Nephron progenitor cell (in vitro differentiated cells): ENCODE data around the gene IL6ST.
"Not testable (repeated sequence)": the region's sequence is repeated elsewhere in the genome, so short reads cannot be mapped to it uniquely, and the experiment has no call there.

Experiments
- DNase-seq: peaks from one replicate; pipeline ENCODE4 v3.0.0; 2021
- H3K27ac Mint-ChIP-seq: 2 replicates; pipeline ENCODE4 v1.8.0; 2021; ENCODE audit warnings: mild to moderate bottlenecking, moderate library complexity, mixed read lengths
- H3K27me3 Mint-ChIP-seq: 2 replicates; pipeline ENCODE4 v1.8.0; 2021; ENCODE audit warnings: mild to moderate bottlenecking, low read depth, mixed read lengths; ENCODE audit not compliant: poor library complexity
- H3K36me3 Mint-ChIP-seq: 2 replicates; pipeline ENCODE4 v1.8.0; 2021; ENCODE audit warnings: low read depth, mixed read lengths
- H3K4me1 Mint-ChIP-seq: 2 replicates; pipeline ENCODE4 v1.8.0; 2021; ENCODE audit warnings: mixed read lengths
- H3K4me3 Mint-ChIP-seq: 2 replicates; pipeline ENCODE4 v1.8.0; 2021; ENCODE audit warnings: mild to moderate bottlenecking, moderate library complexity, mixed read lengths
- H3K9me3 Mint-ChIP-seq: 2 replicates; pipeline ENCODE4 v1.8.0; 2021; ENCODE audit warnings: mild to moderate bottlenecking, moderate library complexity, mixed read lengths
- TF ChIP-seq, protein P1 (sequence below): fragments of 200-600 bp; sonication (generic); IDR thresholded peaks from 2 replicates; pipeline ENCODE4 v1.5.0; 2021; ENCODE audit warnings: antibody characterized with exemption

The IL6ST gene

DNA sequence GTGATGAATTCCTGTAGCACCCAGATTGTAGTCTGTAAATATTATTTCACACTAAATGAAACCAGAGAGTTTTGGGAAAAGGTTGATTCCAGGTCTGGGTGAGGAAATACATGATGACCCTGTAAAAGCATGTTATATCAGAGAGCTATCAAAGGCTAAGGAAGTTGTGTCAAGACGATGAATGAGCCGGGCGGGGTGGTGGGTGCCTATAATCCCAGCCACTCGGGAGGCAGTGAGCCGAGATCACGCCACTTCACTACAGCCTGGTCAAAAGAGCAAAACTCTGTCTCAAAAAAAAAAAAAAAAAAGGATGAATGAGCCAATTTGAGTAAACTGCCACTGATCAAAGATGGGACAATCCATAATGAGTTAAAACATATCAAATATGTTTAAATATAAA lies 29.2 kb downstream of the IL6ST start:
- no peaks in the 10 kb centered on the region for H3K9me3 Mint-ChIP-seq
- DNase-seq = no peak
- no peak overlapping the region for H3K27ac Mint-ChIP-seq
- H3K4me1 Mint-ChIP-seq = no peaks in the 10 kb centered on the region
- TF ChIP-seq, protein P1, sequence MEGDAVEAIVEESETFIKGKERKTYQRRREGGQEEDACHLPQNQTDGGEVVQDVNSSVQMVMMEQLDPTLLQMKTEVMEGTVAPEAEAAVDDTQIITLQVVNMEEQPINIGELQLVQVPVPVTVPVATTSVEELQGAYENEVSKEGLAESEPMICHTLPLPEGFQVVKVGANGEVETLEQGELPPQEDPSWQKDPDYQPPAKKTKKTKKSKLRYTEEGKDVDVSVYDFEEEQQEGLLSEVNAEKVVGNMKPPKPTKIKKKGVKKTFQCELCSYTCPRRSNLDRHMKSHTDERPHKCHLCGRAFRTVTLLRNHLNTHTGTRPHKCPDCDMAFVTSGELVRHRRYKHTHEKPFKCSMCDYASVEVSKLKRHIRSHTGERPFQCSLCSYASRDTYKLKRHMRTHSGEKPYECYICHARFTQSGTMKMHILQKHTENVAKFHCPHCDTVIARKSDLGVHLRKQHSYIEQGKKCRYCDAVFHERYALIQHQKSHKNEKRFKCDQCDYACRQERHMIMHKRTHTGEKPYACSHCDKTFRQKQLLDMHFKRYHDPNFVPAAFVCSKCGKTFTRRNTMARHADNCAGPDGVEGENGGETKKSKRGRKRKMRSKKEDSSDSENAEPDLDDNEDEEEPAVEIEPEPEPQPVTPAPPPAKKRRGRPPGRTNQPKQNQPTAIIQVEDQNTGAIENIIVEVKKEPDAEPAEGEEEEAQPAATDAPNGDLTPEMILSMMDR = no peak
- no peak overlapping the region for H3K4me3 Mint-ChIP-seq
- H3K27me3 Mint-ChIP-seq = no peaks in the 10 kb centered on the region
- H3K36me3 Mint-ChIP-seq = peaks cover 50% of the 10 kb centered on the region

DNA sequence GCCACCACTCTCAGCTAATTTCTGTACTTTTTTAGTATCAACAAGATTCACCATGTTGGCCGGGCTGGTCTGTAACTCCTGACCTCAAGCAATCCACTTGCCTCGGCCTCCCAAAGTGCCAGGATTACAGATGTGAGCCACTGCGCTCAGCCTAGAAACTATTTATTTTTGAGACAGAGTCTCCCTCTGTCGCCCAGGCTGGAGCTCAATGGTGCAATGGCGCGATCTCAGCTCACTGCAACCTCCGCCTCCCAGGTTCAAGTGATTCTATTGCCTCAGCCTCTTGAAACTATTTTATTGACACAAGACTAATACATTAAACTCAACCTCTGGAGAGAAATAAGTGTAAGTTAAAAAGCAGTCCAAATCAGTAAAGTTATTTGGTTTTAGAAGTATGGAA lies 34.0 kb downstream of the IL6ST start:
- Mint-ChIP-seq H3K27ac (no peak overlapping the region), H3K9me3 (no peaks in the 10 kb centered on the region), H3K27me3 (no peaks in the 10 kb centered on the region), H3K36me3 (peaks cover 62% of the 10 kb centered on the region), H3K4me1 (no peaks in the 10 kb centered on the region), H3K4me3 (no peak overlapping the region)
- no peak for DNase-seq
- TF ChIP-seq, protein P1 = no peak

DNA sequence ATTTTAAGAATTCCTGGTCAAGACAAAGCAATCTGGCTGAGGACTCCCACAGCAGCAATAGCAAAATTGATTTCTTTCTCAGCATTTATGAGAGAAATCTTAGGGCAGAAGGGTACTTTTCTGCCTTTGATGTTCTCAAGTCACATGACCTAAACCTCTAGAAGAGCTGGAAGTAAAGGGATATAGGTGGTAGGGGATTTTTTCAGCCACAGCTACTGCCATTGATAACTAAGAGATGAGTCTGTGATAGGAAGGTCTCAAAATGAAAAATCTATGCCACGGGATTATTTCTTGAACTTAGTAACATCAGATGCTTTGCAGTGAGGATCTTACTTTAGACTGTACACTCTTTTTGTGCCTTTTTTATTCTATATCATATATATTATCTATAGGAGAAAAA lies 35.6 kb downstream of the IL6ST start:
- Mint-ChIP-seq H3K27me3 (no peaks in the 10 kb centered on the region), H3K4me1 (no peaks in the 10 kb centered on the region), H3K9me3 (no peaks in the 10 kb centered on the region), H3K4me3 (no peak overlapping the region), H3K27ac (peak overlapping the region; percentile 43), H3K36me3 (peaks cover 73% of the 10 kb centered on the region)
- DNase-seq = no peak
- TF ChIP-seq, protein P1 = no peak

DNA sequence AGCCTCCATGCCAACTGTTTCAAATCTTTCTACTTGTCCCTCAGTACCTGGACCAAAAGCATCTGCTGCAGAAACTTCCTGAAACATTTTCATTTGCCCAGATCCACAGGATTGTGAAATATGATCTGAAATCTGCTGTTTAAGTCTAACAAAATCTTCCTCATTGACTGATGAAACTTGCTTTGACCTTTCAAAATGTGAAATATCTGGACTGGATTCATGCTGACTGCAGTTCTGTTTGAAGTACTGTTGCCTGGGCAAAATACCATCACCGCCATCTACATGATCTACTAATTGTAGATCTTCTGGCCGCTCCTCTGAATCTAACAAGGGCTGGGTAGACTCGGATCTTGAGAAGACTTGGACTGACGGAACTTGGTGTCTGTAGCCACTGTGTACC lies 53.6 kb downstream of the IL6ST start:
- H3K27me3 Mint-ChIP-seq, H3K9me3 Mint-ChIP-seq, DNase-seq, H3K4me3 Mint-ChIP-seq, H3K4me1 Mint-ChIP-seq: not testable (repeated sequence)
- Mint-ChIP-seq H3K36me3 (peaks cover 34% of the 10 kb centered on the region), H3K27ac (peak overlapping the region; percentile 61)

DNA sequence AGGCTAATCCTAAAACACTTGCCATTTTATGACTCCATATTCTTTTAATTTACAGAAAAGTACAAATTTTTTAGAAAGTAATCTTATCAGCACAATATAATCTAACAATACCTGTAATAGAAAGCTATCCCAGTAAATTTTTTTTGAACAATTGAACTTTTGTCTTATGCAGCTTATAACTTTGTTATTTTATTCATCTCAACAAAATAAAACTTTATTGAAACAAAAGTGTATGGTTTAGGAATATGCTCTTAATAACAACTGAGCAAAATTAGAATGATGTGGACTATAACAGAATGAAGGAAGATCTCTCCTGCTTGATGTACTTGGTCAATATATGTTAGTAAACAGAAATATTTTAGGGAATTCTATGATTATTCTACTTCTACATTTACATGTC lies 57.2 kb downstream of the IL6ST start:
- H3K36me3 Mint-ChIP-seq, H3K4me1 Mint-ChIP-seq, H3K27me3 Mint-ChIP-seq, H3K27ac Mint-ChIP-seq, DNase-seq, H3K4me3 Mint-ChIP-seq, H3K9me3 Mint-ChIP-seq: not testable (repeated sequence)

DNA sequence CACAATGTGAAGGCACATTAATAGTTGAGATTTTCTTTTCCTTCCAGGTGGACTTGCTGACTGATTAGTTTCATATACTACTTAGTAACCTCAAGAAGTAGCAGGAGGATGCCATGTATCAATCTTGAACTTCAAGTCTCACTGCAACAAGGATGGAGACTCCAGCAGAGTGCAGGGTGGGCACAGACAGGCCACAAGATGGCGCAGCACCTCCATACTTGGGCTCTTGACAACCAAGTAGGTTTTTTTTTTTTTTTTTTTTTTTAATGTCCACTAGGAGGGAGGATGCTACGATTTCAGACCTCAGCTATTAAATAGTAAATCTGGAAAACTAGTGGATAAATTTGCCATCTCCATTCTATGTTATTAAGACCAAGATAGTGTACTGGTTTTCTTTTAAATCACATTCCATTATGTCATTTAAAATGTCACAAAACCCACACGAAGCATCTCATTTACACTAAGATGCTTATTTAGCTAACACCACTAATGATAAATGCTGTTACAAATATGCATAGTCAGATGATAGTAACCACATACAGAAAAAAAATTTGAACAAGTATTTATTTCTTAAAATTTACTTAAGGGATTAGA lies 58.6 kb downstream of the IL6ST start:
- TF ChIP-seq, protein P1 = peak; percentile 90
- no peak overlapping the region for H3K27ac Mint-ChIP-seq
- no peaks in the 10 kb centered on the region for H3K9me3 Mint-ChIP-seq
- peak; percentile 84 for DNase-seq
- H3K4me3 Mint-ChIP-seq = no peak overlapping the region
- no peaks in the 10 kb centered on the region for H3K4me1 Mint-ChIP-seq
- no peaks in the 10 kb centered on the region for H3K36me3 Mint-ChIP-seq
- H3K27me3 Mint-ChIP-seq = no peaks in the 10 kb centered on the region

DNA sequence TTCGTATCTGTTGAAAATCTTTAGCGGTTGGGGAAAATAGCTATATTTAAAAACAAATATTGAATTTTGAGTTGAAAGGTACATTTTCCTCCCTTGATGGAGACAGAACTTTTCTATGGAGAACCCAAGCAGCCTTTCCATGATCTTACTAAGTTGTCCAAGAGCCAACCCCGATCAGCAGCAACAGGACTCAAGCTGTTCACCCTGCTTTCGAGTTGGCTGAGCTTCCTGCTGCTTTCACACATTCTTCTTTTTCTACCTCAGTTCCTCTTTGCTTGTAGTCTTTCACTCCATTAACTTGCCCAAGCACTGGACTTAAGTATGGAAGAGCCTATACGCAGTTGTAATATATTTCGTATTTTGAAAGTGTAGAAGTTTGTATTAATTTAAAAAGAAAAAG lies 59.4 kb downstream of the IL6ST start:
- no peaks in the 10 kb centered on the region for H3K4me1 Mint-ChIP-seq
- H3K9me3 Mint-ChIP-seq = no peaks in the 10 kb centered on the region
- no peaks in the 10 kb centered on the region for H3K36me3 Mint-ChIP-seq
- TF ChIP-seq, protein P1 = no peak
- H3K27me3 Mint-ChIP-seq = no peaks in the 10 kb centered on the region
- no peak overlapping the region for H3K27ac Mint-ChIP-seq
- DNase-seq = no peak
- H3K4me3 Mint-ChIP-seq = no peak overlapping the region
